Subcutaneous adipose tissue (tissue), 4 donors: Measurements from ENCODE around the gene DUOX1. TPM values are rescaled to one million over a fixed set of nuclear protein-coding genes. Genes with fewer than 3 reads are reported as not detected.

Experiments used
- total RNA-seq, 4 donors: library from RNA; depleted of rRNA; stranded (reverse); fragments of >200 nt; gene quantifications; one replicate each; pipeline ENCODE4 v1.1.0, GENCODE V29; 2016
- TF ChIP-seq, protein P1 (sequence below): fragments of 450-650 bp; IDR thresholded peaks from one replicate; pipeline ENCODE4 v1.5.1; 2016; ENCODE audit warnings: low read depth, mild to moderate bottlenecking, control low read depth, antibody characterized with exemption, moderate library complexity

DUOX1 gene
- under 1 TPM in 3 of 4 donors, not detected in 1; 0.44 to 0.85 (median 0.57) TPM for total RNA-seq

DNA sequence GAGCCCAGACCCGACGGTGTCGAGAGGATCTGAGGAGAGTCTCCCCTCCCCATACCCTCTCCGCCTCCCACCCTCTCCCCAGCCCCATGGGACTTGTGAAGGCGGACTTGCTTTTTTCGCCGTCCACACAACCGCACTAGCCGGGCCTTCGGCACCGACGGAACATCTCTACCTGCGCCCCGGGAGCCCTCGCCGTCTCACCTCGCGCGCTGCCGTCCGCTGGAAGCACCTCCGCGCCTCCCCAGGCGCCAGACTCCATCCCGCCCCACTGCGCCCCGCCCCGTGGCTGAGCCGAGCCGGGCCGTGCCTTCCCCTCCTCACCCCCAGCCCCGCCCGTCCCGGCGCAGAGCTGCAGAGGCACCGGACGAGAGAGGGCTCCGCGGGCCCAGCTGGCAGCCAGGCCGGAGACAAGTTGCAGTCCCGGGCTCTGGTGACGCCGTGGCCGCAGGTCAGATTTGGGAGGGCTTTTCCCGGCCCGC, at the start of gene DUOX1, which contains the start of gene DUOXA1:
Gene DUOX1, plus strand, starts transcription at position 344 of the 479 bp plus-strand sequence. CDS start 1,973 bp downstream, outside the sequence.
Gene DUOXA1, minus strand, starts transcription at position 229 of the 479 bp plus-strand sequence. CDS start 6,865 bp downstream, outside the sequence.
- TF ChIP-seq, protein P1, sequence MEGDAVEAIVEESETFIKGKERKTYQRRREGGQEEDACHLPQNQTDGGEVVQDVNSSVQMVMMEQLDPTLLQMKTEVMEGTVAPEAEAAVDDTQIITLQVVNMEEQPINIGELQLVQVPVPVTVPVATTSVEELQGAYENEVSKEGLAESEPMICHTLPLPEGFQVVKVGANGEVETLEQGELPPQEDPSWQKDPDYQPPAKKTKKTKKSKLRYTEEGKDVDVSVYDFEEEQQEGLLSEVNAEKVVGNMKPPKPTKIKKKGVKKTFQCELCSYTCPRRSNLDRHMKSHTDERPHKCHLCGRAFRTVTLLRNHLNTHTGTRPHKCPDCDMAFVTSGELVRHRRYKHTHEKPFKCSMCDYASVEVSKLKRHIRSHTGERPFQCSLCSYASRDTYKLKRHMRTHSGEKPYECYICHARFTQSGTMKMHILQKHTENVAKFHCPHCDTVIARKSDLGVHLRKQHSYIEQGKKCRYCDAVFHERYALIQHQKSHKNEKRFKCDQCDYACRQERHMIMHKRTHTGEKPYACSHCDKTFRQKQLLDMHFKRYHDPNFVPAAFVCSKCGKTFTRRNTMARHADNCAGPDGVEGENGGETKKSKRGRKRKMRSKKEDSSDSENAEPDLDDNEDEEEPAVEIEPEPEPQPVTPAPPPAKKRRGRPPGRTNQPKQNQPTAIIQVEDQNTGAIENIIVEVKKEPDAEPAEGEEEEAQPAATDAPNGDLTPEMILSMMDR: no peak

- TF ChIP-seq, protein P1: no peak
These were observed 46.6 kb upstream of the DUOX1 start for GRCh38 chr15:45083223-45083622.

- TF ChIP-seq, protein P1: no peak
These were observed 45.6 kb upstream of the DUOX1 start for GRCh38 chr15:45084163-45084562.

GRCh38 chr15:45087513-45087912, 42.3 kb upstream of the DUOX1 start:
- TF ChIP-seq, protein P1: no peak

DNA sequence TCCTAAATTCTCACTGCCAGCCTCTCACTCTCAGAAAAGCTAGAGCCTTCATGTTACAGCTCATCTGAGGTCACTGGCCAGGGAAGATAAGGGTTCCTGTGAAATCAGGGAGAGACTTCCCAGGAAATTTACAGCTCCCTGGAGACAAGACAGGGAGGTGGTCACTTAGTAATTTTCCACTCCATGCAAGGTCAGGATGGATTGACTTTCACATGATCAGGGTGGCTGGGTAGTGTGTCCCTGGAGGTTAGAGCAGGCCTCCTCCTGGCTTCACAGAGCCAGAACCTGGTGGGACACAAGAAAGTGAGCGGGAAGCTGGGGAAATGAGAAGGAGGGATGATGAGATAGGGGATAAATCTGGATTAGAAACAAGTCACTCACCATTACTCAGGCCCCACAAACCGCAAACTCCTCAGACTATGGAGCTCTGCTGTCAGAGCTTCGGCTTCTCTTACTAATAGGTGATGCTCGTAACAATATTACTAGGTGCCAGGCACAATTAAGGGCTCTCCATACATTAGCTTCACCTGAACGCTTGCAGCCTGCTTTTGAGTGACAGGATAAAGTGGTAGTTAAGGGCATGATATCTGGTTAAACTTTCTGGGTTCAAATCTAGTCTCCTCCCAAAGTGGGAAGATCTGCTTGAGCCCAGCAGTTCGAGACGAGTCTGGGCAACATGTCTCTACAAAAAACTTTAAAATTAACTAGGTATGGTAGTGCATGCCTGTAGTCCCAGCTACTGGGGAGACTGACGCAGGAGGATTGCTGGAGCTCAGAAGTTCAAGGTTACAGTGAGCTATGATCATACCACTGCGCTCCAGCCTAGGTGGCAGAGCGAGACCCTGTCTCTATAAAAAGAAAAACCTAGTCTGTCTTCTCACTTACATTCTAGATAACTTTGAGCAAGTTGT, 40.7 kb upstream of the DUOX1 start:
- TF ChIP-seq, protein P1: no peak

GRCh38 chr15:45089712-45090373, 40.0 kb upstream of the DUOX1 start:
- TF ChIP-seq, protein P1: no peak

- TF ChIP-seq, protein P1: no peak
These were observed 38.6 kb upstream of the DUOX1 start for GRCh38 chr15:45091161-45091560.
